ENCODE results near the gene KIAA0753.

The KIAA0753 gene

GRCh38 chr17:6559753-6560215 is 80.7 kb downstream of the KIAA0753 start:
- H3K9ac ChIP-seq (ENCODE audit: low read length) = no peak overlapping the region
- no peak overlapping the region for H3K4me3 ChIP-seq (ENCODE audit: low read length)
- H4K20me1 ChIP-seq (ENCODE audit: insufficient read depth, low read length) = no peaks in the 10 kb centered on the region
- H3K27ac ChIP-seq (ENCODE audit: low read length) = no peak overlapping the region
- peaks cover 26% of the 10 kb centered on the region for H3K27me3 ChIP-seq (replicated peaks; ENCODE audit: insufficient read depth, low read length)
- no peaks in the 10 kb centered on the region for H3K79me2 ChIP-seq (ENCODE audit: low read length)
- TF ChIP-seq EZH2phosphoT487 (IDR thresholded peaks at IDR 0.05; ENCODE audit: low read length) (no peak), EZH2 (optimal IDR thresholded peaks at IDR 0.05; ENCODE audit: low read depth, low read length) (no peak)
- H3K36me3 ChIP-seq (replicated peaks; ENCODE audit: insufficient read depth, low read length) = no peaks in the 10 kb centered on the region
- no peaks in the 10 kb centered on the region for H3K9me3 ChIP-seq (replicated peaks; ENCODE audit: insufficient read depth, low read length)
- H3F3A ChIP-seq (ENCODE audit: insufficient read depth, low read length) = no peaks in the 10 kb centered on the region
- no peak overlapping the region for H3K4me2 ChIP-seq (ENCODE audit: low read depth, low read length)
- H2AFZ ChIP-seq (ENCODE audit: low read length) = no peak overlapping the region
- DNase-seq = no peak
- H3K4me1 ChIP-seq (ENCODE audit: low read length) = no peaks in the 10 kb centered on the region
- H3K9me2 ChIP-seq (replicated peaks; ENCODE audit: insufficient read depth, low read length) = no peaks in the 10 kb centered on the region

GRCh38 chr17:6558932-6559752 is 81.4 kb downstream of the KIAA0753 start:
- Histone ChIP-seq H3K9me3 (replicated peaks; ENCODE audit: insufficient read depth, low read length) (no peaks in the 10 kb centered on the region), H3K9me2 (replicated peaks; ENCODE audit: insufficient read depth, low read length) (no peaks in the 10 kb centered on the region), H4K20me1 (ENCODE audit: insufficient read depth, low read length) (no peaks in the 10 kb centered on the region), H3K79me2 (ENCODE audit: low read length) (no peaks in the 10 kb centered on the region), H3K4me1 (ENCODE audit: low read length) (no peaks in the 10 kb centered on the region), H3F3A (ENCODE audit: insufficient read depth, low read length) (no peaks in the 10 kb centered on the region), H3K9ac (ENCODE audit: low read length) (no peak overlapping the region), H3K4me2 (ENCODE audit: low read depth, low read length) (no peak overlapping the region), H3K4me3 (ENCODE audit: low read length) (no peak overlapping the region), H3K36me3 (replicated peaks; ENCODE audit: insufficient read depth, low read length) (no peaks in the 10 kb centered on the region), H3K27ac (ENCODE audit: low read length) (no peak overlapping the region), H2AFZ (ENCODE audit: low read length) (no peak overlapping the region), H3K27me3 (replicated peaks; ENCODE audit: insufficient read depth, low read length) (peaks cover 32% of the 10 kb centered on the region)
- no peak for DNase-seq
- TF ChIP-seq EZH2 (optimal IDR thresholded peaks at IDR 0.05; ENCODE audit: low read depth, low read length) (no peak), CTCF (IDR thresholded peaks at IDR 0.05; ENCODE audit: low read length) (no peak), EZH2phosphoT487 (IDR thresholded peaks at IDR 0.05; ENCODE audit: low read length) (no peak)

GRCh38 chr17:6558276-6558675 is 82.2 kb downstream of the KIAA0753 start:
- H3K4me1 ChIP-seq (ENCODE audit: low read length) = no peaks in the 10 kb centered on the region
- H4K20me1 ChIP-seq (ENCODE audit: insufficient read depth, low read length) = no peaks in the 10 kb centered on the region
- no peaks in the 10 kb centered on the region for H3K36me3 ChIP-seq (replicated peaks; ENCODE audit: insufficient read depth, low read length)
- no peak for DNase-seq
- H3F3A ChIP-seq (ENCODE audit: insufficient read depth, low read length) = no peaks in the 10 kb centered on the region
- no peak overlapping the region for H3K27ac ChIP-seq (ENCODE audit: low read length)
- H3K4me3 ChIP-seq (ENCODE audit: low read length) = no peak overlapping the region
- H3K9me3 ChIP-seq (replicated peaks; ENCODE audit: insufficient read depth, low read length) = no peaks in the 10 kb centered on the region
- no peak overlapping the region for H2AFZ ChIP-seq (ENCODE audit: low read length)
- TF ChIP-seq EZH2phosphoT487 (IDR thresholded peaks at IDR 0.05; ENCODE audit: low read length) (no peak), CTCF (IDR thresholded peaks at IDR 0.05; ENCODE audit: low read length) (no peak), EZH2 (optimal IDR thresholded peaks at IDR 0.05; ENCODE audit: low read depth, low read length) (no peak)
- no peak overlapping the region for H3K4me2 ChIP-seq (ENCODE audit: low read depth, low read length)
- H3K79me2 ChIP-seq (ENCODE audit: low read length) = no peaks in the 10 kb centered on the region
- H3K9ac ChIP-seq (ENCODE audit: low read length) = no peak overlapping the region
- H3K9me2 ChIP-seq (replicated peaks; ENCODE audit: insufficient read depth, low read length) = no peaks in the 10 kb centered on the region
- H3K27me3 ChIP-seq (replicated peaks; ENCODE audit: insufficient read depth, low read length) = peaks cover 41% of the 10 kb centered on the region

GRCh38 chr17:6557040-6557438 is 83.5 kb downstream of the KIAA0753 start:
- Histone ChIP-seq H3K27ac (ENCODE audit: low read length) (no peak overlapping the region), H3K36me3 (replicated peaks; ENCODE audit: insufficient read depth, low read length) (no peaks in the 10 kb centered on the region), H3K79me2 (ENCODE audit: low read length) (no peaks in the 10 kb centered on the region), H4K20me1 (ENCODE audit: insufficient read depth, low read length) (no peaks in the 10 kb centered on the region), H3K9ac (ENCODE audit: low read length) (no peak overlapping the region), H3K9me3 (replicated peaks; ENCODE audit: insufficient read depth, low read length) (no peaks in the 10 kb centered on the region), H2AFZ (ENCODE audit: low read length) (no peak overlapping the region), H3K4me3 (ENCODE audit: low read length) (no peak overlapping the region), H3K27me3 (replicated peaks; ENCODE audit: insufficient read depth, low read length) (peaks cover 48% of the 10 kb centered on the region), H3F3A (ENCODE audit: insufficient read depth, low read length) (no peaks in the 10 kb centered on the region), H3K9me2 (replicated peaks; ENCODE audit: insufficient read depth, low read length) (no peaks in the 10 kb centered on the region), H3K4me2 (ENCODE audit: low read depth, low read length) (no peak overlapping the region), H3K4me1 (ENCODE audit: low read length) (no peaks in the 10 kb centered on the region)
- TF ChIP-seq CTCF (IDR thresholded peaks at IDR 0.05; ENCODE audit: low read length) (no peak), EZH2phosphoT487 (IDR thresholded peaks at IDR 0.05; ENCODE audit: low read length) (no peak), EZH2 (optimal IDR thresholded peaks at IDR 0.05; ENCODE audit: low read depth, low read length) (peak; percentile 43)
- no peak for DNase-seq

Data from MM.1S (cell line).